Ishikawa (cell line): ENCODE data around the gene RBKS.

Experiments used
- EP300 ChIP-seq: IDR thresholded peaks from 2 replicates; pipeline ENCODE4 v1.6.1; 2012; ENCODE audit warnings: borderline replicate concordance
- RAD21 ChIP-seq: IDR thresholded peaks from 2 replicates; pipeline ENCODE4 v1.6.1; 2012; ENCODE audit warnings: low read depth
- TAF1 ChIP-seq: IDR thresholded peaks from 2 replicates; pipeline ENCODE4 v1.6.1; 2012; ENCODE audit warnings: low read depth, mild to moderate bottlenecking
- YY1 ChIP-seq: IDR thresholded peaks from 2 replicates; pipeline ENCODE4 v1.6.1; 2012; ENCODE audit warnings: low read depth
- TF ChIP-seq, protein P1 (sequence below): IDR thresholded peaks from 2 replicates; pipeline ENCODE4 v1.6.1; 2012
- TF ChIP-seq, protein P2 (sequence below): IDR thresholded peaks from 2 replicates; pipeline ENCODE4 v1.6.1; 2012; ENCODE audit warnings: low read depth, mild to moderate bottlenecking

DNA sequence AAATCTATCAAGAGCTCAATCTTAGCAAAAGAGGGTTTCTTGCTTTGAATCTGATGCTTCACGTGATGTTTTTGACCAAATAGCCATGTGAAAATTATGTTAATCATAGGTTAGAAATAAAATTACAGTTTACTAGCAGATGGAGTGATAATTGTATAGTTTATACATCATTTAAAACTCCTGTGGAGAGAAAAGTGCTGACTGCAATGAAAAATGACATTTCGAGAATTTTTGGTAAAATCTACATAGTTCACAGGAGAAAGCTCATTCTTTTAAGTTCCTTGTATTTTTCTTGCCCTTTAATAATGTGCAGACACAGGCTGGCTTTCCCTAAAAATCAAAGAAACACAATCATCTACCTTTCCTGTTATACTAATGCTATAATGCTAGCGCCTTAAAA lies 33.2 kb downstream of the RBKS start:
- TF ChIP-seq, protein P1, sequence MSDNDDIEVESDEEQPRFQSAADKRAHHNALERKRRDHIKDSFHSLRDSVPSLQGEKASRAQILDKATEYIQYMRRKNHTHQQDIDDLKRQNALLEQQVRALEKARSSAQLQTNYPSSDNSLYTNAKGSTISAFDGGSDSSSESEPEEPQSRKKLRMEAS = no peak
- TF ChIP-seq, protein P2, sequence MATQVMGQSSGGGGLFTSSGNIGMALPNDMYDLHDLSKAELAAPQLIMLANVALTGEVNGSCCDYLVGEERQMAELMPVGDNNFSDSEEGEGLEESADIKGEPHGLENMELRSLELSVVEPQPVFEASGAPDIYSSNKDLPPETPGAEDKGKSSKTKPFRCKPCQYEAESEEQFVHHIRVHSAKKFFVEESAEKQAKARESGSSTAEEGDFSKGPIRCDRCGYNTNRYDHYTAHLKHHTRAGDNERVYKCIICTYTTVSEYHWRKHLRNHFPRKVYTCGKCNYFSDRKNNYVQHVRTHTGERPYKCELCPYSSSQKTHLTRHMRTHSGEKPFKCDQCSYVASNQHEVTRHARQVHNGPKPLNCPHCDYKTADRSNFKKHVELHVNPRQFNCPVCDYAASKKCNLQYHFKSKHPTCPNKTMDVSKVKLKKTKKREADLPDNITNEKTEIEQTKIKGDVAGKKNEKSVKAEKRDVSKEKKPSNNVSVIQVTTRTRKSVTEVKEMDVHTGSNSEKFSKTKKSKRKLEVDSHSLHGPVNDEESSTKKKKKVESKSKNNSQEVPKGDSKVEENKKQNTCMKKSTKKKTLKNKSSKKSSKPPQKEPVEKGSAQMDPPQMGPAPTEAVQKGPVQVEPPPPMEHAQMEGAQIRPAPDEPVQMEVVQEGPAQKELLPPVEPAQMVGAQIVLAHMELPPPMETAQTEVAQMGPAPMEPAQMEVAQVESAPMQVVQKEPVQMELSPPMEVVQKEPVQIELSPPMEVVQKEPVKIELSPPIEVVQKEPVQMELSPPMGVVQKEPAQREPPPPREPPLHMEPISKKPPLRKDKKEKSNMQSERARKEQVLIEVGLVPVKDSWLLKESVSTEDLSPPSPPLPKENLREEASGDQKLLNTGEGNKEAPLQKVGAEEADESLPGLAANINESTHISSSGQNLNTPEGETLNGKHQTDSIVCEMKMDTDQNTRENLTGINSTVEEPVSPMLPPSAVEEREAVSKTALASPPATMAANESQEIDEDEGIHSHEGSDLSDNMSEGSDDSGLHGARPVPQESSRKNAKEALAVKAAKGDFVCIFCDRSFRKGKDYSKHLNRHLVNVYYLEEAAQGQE = no peak
- TF ChIP-seq RAD21 (no peak), YY1 (no peak), EP300 (no peak), TAF1 (no peak)
